ENCODE data around the gene DAZ3. TPM values are rescaled to one million over a fixed set of nuclear protein-coding genes. Genes with fewer than 3 reads are reported as not detected.
"Not testable (repeated sequence)": the region's sequence is repeated elsewhere in the genome, so short reads cannot be mapped to it uniquely, and the experiment has no call there.

Gene DAZ3
- polyA plus RNA-seq (2014; cell fraction: cytosol; rRNA removed) = not detected in 2 replicates
- polyA plus RNA-seq (2014; cell fraction: nucleus; rRNA removed) = not detected in 2 replicates

GRCh38 chrY:24813293-24813692 is at the start of gene DAZ3:
TSS of gene DAZ3 (minus strand) at chrY:24813393. CDS start at chrY:24813185, 208 bp downstream.
- DNase-seq (ENCODE audit: low spot score) = not testable (repeated sequence)

GRCh38 chrY:24833619-24834018 is 20.4 kb upstream of the DAZ3 start, which contains the start of gene DAZ4:
TSS of gene DAZ4 (plus strand) at chrY:24833919. CDS start at chrY:24834127, 208 bp downstream.
- not testable (repeated sequence) for DNase-seq (ENCODE audit: low spot score)

- DNase-seq (ENCODE audit: low spot score) = not testable (repeated sequence)
Measured at GRCh38 chrY:24825069-24825468, 11.9 kb upstream of the DAZ3 start.

DNA sequence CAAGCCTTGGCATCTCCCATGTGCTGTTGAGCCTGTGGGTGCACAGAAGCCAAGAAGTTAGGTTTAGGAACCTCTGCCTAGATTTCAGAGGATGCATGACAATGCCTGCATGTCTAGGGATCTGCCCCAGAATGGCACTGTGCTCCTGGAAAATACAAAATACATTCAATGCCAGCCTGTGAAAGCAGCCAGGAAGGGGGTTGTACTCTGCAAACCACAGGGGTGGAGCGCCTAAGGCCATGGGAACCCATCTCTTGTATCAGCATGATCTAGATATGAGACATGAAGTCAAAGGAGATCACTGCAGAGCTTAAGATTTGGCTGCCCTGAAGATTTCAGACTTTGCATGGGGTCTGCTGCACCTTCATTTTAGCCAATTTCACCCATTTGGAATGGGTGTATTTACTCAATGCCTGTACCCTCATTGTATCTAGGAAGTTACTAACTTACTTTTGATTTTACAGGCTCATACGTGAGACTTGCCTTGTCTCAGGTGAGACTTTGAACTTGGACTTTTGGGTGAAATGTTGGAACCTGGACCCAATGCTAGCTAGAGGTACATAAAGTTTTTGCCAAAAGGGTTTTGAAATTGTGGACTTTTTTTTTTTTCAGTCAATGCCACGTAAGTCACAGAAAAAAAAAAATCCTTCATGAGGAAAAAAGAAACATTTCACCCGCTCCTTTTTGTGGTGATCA is 11.1 kb upstream of the DAZ3 start:
- DNase-seq (ENCODE audit: low spot score) = not testable (repeated sequence)

DNA sequence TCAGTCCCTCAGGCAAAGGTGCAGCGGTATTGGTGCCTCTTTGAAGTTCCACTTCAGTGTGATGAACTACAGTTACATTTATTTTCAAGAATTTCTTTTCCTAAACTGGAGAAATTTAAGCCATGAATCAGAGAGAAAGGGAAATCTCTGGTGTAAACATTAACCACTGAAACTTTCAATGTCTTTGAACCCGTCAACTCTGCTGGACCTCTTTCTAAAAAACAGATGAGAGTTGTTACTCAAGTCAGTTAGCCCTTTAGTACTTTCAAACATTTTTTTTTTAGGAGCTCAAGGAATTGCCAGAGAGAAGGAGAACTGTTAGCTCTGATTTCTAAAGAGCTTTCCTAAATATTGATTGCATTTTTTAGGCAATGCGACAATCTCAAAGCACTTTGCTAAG is 8.6 kb upstream of the DAZ3 start:
- not testable (repeated sequence) for DNase-seq (ENCODE audit: low spot score)

Data from SK-N-DZ (cell line).